ENCODE results near the gene IZUMO1R.

The IZUMO1R gene

DNA sequence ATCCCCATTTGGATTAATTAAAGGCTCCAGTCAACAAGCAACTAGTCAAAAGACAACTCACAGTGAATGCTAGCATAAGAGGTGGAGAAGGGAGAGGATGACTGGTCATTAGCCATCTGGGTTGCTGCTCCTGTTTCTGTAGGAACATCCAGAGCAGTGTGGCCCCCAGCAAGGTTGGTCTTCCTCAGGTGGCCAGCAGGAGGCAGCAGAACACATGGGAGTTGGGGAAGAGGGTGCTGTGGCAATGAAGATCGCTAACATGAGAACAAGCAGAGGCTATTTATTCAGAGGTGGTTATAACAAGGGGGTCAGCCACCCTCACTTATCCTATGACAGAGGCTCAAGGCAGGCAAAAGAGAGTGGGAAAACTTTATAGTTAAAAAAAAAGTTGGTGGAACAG lies 21.3 kb downstream of the IZUMO1R start:
- TF ChIP-seq, protein P1, sequence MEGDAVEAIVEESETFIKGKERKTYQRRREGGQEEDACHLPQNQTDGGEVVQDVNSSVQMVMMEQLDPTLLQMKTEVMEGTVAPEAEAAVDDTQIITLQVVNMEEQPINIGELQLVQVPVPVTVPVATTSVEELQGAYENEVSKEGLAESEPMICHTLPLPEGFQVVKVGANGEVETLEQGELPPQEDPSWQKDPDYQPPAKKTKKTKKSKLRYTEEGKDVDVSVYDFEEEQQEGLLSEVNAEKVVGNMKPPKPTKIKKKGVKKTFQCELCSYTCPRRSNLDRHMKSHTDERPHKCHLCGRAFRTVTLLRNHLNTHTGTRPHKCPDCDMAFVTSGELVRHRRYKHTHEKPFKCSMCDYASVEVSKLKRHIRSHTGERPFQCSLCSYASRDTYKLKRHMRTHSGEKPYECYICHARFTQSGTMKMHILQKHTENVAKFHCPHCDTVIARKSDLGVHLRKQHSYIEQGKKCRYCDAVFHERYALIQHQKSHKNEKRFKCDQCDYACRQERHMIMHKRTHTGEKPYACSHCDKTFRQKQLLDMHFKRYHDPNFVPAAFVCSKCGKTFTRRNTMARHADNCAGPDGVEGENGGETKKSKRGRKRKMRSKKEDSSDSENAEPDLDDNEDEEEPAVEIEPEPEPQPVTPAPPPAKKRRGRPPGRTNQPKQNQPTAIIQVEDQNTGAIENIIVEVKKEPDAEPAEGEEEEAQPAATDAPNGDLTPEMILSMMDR (IDR thresholded peaks at IDR 0.05; ENCODE audit: extremely low read depth, missing control alignments): peak; percentile 69
- DNase-seq (ENCODE audit: low spot score): peak; percentile 72

DNA sequence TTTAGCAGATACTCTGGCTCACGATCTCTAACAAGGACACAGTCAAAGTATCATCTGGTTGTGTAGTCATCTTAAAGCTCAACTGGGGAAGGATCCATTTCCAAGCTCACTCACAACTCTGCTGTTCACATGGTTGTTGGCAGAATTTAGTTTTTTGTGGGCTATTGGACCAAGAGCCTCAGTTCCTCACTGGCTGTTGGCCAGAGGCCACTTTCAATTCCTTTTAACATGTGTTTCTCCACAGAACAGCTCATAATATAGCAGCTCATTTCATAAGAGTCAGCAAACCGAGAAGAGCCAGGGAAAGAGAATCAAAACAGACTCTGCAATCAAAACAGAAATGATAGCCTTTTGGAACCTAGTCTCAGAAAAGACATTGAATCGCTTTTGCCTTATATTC lies 22.6 kb downstream of the IZUMO1R start:
- TF ChIP-seq, protein P1 (IDR thresholded peaks at IDR 0.05; ENCODE audit: extremely low read depth, missing control alignments): no peak
- no peak for DNase-seq (ENCODE audit: low spot score)

DNA sequence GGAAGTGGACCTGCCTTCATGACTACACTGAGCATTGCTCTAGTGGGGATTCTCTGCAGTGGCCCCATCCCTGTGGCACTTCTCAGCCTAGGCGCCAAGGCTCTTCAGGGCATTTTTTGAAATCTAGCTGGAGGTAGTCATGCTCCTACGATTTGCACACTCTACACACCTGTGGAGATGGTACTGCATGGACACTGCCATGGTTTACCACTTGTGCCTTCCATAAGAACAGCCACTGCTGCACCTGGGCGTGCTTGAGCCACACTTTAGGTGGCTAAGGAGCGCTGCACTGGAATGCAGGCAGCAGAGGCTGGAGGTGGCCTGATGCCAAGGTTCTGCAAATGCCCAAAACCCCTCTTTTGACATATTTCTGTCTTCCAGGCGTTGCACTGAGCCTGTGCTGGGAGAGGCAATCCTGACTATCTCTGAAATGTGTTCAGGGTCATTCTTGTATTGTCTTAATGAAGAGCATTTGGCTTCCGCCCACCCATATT lies 24.3 kb downstream of the IZUMO1R start:
- no peak for DNase-seq (ENCODE audit: low spot score)
- TF ChIP-seq, protein P1 (IDR thresholded peaks at IDR 0.05; ENCODE audit: extremely low read depth, missing control alignments): no peak

DNA sequence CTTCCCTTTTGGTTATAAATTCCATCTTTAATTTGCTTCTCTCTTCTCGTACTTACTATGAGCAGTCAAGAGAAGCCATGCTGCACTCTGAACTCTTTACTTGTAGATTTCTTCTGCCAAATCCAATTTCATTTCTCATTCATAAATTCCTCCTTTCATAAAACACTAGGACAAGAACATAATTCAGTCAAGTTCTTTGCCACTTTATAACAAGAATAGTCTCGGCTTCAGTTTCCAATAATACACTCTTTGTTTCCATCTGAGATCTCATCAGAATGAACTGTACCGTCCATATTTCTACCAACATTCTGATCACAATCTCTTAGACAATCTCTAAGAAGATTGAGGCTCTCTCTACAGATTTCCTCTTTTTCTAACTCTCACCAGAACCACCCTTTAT lies 25.1 kb downstream of the IZUMO1R start:
- TF ChIP-seq, protein P1 (IDR thresholded peaks at IDR 0.05; ENCODE audit: extremely low read depth, missing control alignments): no peak
- DNase-seq (ENCODE audit: low spot score): no peak

- TF ChIP-seq, protein P1 (IDR thresholded peaks at IDR 0.05; ENCODE audit: extremely low read depth, missing control alignments): no peak
- no peak for DNase-seq (ENCODE audit: low spot score)
Measured at GRCh38 chr11:94330789-94331188, 26.4 kb downstream of the IZUMO1R start.

DNA sequence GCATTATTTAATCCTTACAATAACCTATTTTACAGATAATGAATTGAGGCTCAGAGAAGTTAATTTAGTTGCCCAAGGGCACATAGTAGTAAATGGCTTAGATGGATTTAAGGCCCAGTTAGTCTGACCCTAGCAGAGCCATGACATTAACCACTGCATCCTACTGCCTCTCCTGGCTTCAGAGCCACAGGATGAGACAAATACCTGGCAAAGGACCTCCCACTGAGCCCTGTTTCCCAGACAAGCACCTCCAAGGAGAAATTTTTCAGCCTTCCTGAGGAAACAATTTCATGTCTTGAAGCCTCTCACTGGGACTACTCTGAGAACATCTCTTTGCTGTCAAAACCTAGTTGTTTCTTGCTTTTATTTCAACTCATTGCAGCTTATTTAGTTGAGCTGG lies 28.4 kb downstream of the IZUMO1R start:
- TF ChIP-seq, protein P1 (IDR thresholded peaks at IDR 0.05; ENCODE audit: extremely low read depth, missing control alignments): no peak
- no peak for DNase-seq (ENCODE audit: low spot score)

- TF ChIP-seq, protein P1 (IDR thresholded peaks at IDR 0.05; ENCODE audit: extremely low read depth, missing control alignments): no peak
- no peak for DNase-seq (ENCODE audit: low spot score)
Measured at GRCh38 chr11:94336033-94336432, 31.7 kb downstream of the IZUMO1R start.
